ENCODE results near the gene M1AP.

M1AP gene

DNA sequence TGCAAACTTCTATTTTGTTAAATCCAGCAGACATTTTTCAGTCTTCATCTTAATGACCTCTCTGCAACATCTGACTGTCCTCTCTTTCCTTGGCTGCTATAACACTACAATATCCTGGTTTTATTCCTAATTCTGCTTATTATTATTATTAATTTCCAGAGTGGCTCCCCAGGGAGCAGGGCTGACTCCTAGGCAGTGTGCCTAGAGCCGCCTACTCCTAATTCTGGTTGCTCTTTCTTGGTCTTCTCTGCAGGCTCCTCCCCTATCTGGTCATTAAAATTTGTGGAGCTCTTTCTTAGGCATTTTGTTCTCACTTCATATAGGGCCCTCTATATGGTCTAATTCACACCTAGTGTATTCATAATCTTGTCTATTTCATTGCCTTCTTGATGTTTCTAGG, 105.2 kb downstream of the M1AP start:
- H3K36me3 ChIP-seq (ENCODE audit: control insufficient read depth, insufficient read depth, low read length) = no peaks in the 10 kb centered on the region
- H3K27ac ChIP-seq (ENCODE audit: low read depth, low read length) = no peak overlapping the region
- H3K4me3 ChIP-seq (ENCODE audit: low read length) = no peak overlapping the region
- H3K4me1 ChIP-seq (ENCODE audit: control insufficient read depth, insufficient read depth, low read length) = no peaks in the 10 kb centered on the region
- H3K9ac ChIP-seq (ENCODE audit: low read length) = no peak overlapping the region
- H3K27me3 ChIP-seq (ENCODE audit: control insufficient read depth, insufficient read depth, low read length) = no peaks in the 10 kb centered on the region

DNA sequence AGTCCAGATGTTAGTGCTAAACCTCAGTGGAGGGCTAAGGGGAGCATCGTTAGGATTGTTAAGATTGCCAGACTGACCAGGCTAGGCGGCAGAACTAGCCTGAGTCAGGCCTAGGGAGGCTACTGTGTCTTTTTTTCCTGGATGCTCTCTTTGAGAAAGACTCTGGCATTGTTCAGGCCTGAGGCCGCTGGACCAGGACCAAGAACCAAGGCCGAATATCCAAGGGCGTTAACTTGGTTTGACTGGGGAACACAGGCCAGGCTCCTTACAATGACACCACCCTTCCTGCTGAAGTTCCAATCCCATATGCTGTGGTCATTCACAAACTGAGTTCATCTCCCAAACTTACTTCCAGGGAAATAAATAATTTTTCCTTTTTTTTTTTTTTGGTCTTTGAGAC, 107.8 kb downstream of the M1AP start:
- Histone ChIP-seq H3K9ac (ENCODE audit: low read length) (no peak overlapping the region), H3K4me3 (ENCODE audit: low read length) (no peak overlapping the region), H3K4me1 (ENCODE audit: control insufficient read depth, insufficient read depth, low read length) (no peaks in the 10 kb centered on the region), H3K27ac (ENCODE audit: low read depth, low read length) (no peak overlapping the region), H3K36me3 (ENCODE audit: control insufficient read depth, insufficient read depth, low read length) (no peaks in the 10 kb centered on the region), H3K27me3 (ENCODE audit: control insufficient read depth, insufficient read depth, low read length) (no peaks in the 10 kb centered on the region)

DNA sequence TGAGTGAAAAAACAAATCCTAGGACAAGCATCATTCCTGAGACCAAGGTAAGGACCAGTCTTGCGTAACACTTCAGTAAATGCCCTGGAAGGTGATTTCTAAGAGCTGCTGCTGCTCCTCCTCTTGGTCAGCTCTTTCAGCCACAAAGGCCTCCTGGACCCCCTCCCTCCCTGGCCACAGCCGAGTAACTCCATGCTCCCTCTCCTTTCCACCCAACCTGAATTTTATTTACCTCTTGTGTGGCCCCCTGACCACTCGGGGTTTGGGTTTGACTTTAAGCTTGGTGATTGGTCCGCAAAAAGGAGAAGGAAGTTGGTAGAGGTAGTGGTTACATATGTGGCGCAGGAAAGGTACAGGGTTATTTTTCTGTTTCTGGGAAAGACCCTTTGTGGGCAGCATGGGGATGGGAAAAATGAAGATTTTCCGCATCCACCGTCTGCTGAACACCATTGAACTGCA, 109.2 kb downstream of the M1AP start:
- no peaks in the 10 kb centered on the region for H3K4me1 ChIP-seq (ENCODE audit: control insufficient read depth, insufficient read depth, low read length)
- no peaks in the 10 kb centered on the region for H3K27me3 ChIP-seq (ENCODE audit: control insufficient read depth, insufficient read depth, low read length)
- no peak overlapping the region for H3K4me3 ChIP-seq (ENCODE audit: low read length)
- no peak overlapping the region for H3K27ac ChIP-seq (ENCODE audit: low read depth, low read length)
- no peaks in the 10 kb centered on the region for H3K36me3 ChIP-seq (ENCODE audit: control insufficient read depth, insufficient read depth, low read length)
- no peak overlapping the region for H3K9ac ChIP-seq (ENCODE audit: low read length)

DNA sequence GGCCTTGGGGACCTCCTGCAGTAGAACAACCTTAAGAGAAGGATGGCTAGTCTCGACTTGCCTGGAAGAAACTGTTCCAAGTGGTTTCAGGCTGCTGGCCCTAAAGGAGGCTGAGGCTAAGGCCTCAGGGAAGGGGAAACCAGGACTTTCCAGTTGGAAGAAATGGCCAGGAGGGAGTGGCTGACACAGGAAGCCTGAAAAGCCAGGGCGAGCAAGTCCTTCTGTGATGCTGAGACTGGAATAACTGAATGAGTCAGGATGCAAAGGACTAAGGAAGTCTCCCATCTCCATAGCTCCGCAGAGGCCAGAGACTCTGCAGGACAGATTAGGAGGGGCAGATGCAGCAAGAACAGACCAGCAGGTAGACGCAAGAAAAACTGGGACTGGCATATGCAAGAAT, 111.0 kb downstream of the M1AP start:
- no peaks in the 10 kb centered on the region for H3K27me3 ChIP-seq (ENCODE audit: control insufficient read depth, insufficient read depth, low read length)
- no peak overlapping the region for H3K27ac ChIP-seq (ENCODE audit: low read depth, low read length)
- no peaks in the 10 kb centered on the region for H3K4me1 ChIP-seq (ENCODE audit: control insufficient read depth, insufficient read depth, low read length)
- H3K36me3 ChIP-seq (ENCODE audit: control insufficient read depth, insufficient read depth, low read length) = peaks cover 2% of the 10 kb centered on the region
- no peak overlapping the region for H3K4me3 ChIP-seq (ENCODE audit: low read length)
- no peak overlapping the region for H3K9ac ChIP-seq (ENCODE audit: low read length)

DNA sequence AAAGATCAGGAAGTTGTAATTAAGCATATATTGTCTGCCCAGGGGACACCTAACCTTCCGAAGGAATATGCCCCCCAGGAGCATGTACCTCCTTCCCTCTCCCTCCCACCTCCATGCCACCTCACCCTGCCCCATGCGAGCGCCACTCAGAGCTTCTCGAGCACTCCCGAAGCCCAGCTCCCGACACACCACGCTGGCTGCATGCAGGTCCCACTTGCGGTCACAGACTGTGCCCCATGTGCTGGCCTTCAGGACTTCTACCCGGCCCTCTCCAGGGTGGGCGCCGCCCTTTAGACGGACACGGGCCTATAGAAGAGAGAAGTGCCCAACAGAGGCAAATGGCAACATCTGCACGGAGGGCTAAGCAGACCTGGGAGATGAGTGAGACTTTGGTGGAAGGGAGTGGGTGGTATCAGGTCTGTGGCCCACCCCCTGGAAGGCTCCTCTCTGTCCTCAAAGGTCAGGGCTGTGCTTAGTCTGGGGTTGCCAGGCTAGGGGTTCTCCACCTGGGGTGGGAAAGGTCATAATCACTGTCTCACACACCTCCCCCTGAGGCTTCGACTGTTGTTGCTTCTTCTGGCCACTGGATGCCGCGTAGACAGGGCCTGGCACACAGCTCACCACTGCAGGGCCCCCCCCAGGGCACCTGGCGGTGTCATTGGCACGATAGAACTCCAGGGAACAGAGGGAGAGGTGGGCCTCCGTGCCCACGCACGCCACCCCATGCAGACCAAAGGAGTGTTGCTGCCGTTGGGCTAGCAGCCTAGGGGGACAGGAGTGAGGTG, 111.8 kb downstream of the M1AP start:
- H3K36me3 ChIP-seq (ENCODE audit: control insufficient read depth, insufficient read depth, low read length) = peaks cover 2% of the 10 kb centered on the region
- H3K27ac ChIP-seq (ENCODE audit: low read depth, low read length) = no peak overlapping the region
- no peak overlapping the region for H3K9ac ChIP-seq (ENCODE audit: low read length)
- no peak overlapping the region for H3K4me3 ChIP-seq (ENCODE audit: low read length)
- no peaks in the 10 kb centered on the region for H3K27me3 ChIP-seq (ENCODE audit: control insufficient read depth, insufficient read depth, low read length)
- no peaks in the 10 kb centered on the region for H3K4me1 ChIP-seq (ENCODE audit: control insufficient read depth, insufficient read depth, low read length)

DNA sequence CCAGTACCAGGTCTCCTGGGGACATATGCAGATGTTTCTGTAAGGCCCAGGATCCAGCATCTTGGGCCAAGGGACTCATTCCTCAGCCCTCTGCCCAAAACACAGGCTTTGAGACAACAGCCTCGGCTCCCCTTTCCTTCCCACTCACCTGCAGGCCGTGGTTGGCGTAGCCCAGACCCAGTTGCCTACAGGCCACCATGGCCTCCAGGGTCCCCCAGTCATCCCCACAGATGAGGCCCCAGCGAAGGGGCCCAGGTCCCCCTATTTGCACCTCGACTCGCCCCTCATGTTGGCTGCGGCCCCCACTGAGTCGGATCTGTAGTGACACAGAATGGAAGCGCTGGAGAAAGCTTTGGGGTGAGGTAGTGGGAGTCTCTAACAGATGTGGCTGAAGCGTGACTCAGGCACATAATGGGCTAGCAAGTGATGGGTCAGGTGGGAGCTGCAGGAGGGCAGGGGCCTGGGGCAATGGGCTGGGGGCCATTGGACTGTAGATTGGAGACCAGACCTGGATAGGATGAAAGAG, 112.6 kb downstream of the M1AP start:
- Histone ChIP-seq H3K27ac (ENCODE audit: low read depth, low read length) (no peak overlapping the region), H3K4me3 (ENCODE audit: low read length) (no peak overlapping the region), H3K9ac (ENCODE audit: low read length) (no peak overlapping the region), H3K36me3 (ENCODE audit: control insufficient read depth, insufficient read depth, low read length) (peaks cover 2% of the 10 kb centered on the region), H3K4me1 (ENCODE audit: control insufficient read depth, insufficient read depth, low read length) (peaks cover 8% of the 10 kb centered on the region), H3K27me3 (ENCODE audit: control insufficient read depth, insufficient read depth, low read length) (no peaks in the 10 kb centered on the region)

DNA sequence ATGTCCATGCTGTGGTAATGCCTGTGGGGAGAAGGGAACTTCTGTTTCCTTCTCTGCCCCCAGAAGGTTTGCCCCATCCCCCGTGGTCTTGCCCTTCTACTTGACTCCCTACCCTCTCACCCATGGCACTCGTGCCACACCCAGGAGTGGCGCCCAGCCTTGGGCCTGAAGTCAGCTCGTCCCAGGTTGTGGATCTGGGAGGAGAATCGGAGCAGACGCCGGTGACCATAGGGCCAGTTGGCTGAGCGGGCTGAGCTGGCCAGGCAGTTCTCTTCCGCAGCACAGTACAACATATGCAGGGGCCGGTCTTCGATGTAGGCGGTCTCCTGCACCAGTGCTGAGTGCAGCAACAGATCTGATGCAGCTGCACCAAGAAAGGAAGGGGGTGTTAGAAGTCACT, 113.7 kb downstream of the M1AP start:
- H3K27me3 ChIP-seq (ENCODE audit: control insufficient read depth, insufficient read depth, low read length) = no peaks in the 10 kb centered on the region
- no peak overlapping the region for H3K4me3 ChIP-seq (ENCODE audit: low read length)
- H3K9ac ChIP-seq (ENCODE audit: low read length) = no peak overlapping the region
- H3K36me3 ChIP-seq (ENCODE audit: control insufficient read depth, insufficient read depth, low read length) = peaks cover 2% of the 10 kb centered on the region
- H3K27ac ChIP-seq (ENCODE audit: low read depth, low read length) = no peak overlapping the region
- peaks cover 8% of the 10 kb centered on the region for H3K4me1 ChIP-seq (ENCODE audit: control insufficient read depth, insufficient read depth, low read length)

DNA sequence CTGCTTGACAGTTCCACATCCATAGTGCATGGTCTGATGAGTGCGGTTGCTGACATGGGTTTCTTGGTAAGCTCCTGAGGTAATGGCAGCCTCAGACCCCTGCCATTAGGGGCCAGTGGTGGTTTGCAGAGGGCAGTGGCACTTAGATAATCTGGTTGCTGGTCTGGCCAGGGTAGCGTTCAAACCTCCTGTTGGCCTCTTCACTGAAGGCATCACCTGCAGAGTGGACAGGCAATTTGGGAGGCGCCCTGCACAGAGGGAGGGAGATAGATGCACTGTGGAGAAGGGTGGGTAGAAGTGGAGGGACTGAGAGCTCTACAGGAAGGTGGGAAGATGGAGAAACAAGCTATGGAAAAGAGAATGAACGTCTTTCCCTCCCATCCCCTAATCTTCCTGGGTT, 114.7 kb downstream of the M1AP start:
- H3K9ac ChIP-seq (ENCODE audit: low read length) = no peak overlapping the region
- H3K27ac ChIP-seq (ENCODE audit: low read depth, low read length) = no peak overlapping the region
- peaks cover 2% of the 10 kb centered on the region for H3K36me3 ChIP-seq (ENCODE audit: control insufficient read depth, insufficient read depth, low read length)
- no peak overlapping the region for H3K4me3 ChIP-seq (ENCODE audit: low read length)
- peaks cover 13% of the 10 kb centered on the region for H3K4me1 ChIP-seq (ENCODE audit: control insufficient read depth, insufficient read depth, low read length)
- no peaks in the 10 kb centered on the region for H3K27me3 ChIP-seq (ENCODE audit: control insufficient read depth, insufficient read depth, low read length)

DNA sequence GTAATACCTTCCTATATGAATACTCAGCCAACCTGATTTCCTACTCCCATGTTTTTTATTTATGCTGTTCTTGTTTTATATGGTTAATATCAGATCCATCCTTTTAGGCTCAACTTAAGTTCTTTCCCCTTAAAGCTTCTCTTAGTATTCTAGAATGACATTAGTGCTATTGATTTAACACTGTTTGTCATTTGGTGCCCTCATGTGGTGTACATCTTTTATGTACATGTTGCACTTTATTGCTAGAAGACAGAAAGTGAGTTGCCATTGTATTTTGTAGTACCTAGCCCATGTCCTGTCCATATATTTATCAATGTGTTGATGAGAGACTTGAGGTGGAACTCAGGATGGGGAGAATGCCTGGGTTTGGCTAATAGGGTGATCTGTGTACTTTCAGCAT, 115.9 kb downstream of the M1AP start:
- no peak overlapping the region for H3K4me3 ChIP-seq (ENCODE audit: low read length)
- H3K36me3 ChIP-seq (ENCODE audit: control insufficient read depth, insufficient read depth, low read length) = peaks cover 11% of the 10 kb centered on the region
- peaks cover 16% of the 10 kb centered on the region for H3K4me1 ChIP-seq (ENCODE audit: control insufficient read depth, insufficient read depth, low read length)
- H3K9ac ChIP-seq (ENCODE audit: low read length) = no peak overlapping the region
- H3K27me3 ChIP-seq (ENCODE audit: control insufficient read depth, insufficient read depth, low read length) = no peaks in the 10 kb centered on the region
- no peak overlapping the region for H3K27ac ChIP-seq (ENCODE audit: low read depth, low read length)

DNA sequence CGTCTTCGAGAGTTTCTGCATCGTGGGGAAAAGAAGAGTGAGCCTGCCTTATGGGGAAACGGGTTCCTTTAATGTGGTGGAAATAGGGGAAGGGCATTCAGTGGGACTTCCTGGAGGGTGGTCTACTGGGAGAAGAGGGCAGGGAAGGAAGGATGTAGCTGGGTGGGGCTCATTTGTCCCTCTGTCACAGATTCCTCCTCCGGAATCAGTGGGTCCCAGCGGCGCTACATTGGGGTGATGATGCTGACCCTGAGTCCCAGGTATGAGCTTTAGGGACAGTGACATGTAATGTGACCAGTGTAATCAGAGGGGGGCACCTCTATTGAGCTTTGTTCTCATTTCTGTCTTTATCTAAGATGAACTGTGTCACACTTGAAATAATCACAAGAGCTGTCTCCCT, 116.5 kb downstream of the M1AP start:
- no peak overlapping the region for H3K9ac ChIP-seq (ENCODE audit: low read length)
- no peak overlapping the region for H3K4me3 ChIP-seq (ENCODE audit: low read length)
- H3K36me3 ChIP-seq (ENCODE audit: control insufficient read depth, insufficient read depth, low read length) = peaks cover 16% of the 10 kb centered on the region
- peaks cover 16% of the 10 kb centered on the region for H3K4me1 ChIP-seq (ENCODE audit: control insufficient read depth, insufficient read depth, low read length)
- no peaks in the 10 kb centered on the region for H3K27me3 ChIP-seq (ENCODE audit: control insufficient read depth, insufficient read depth, low read length)
- no peak overlapping the region for H3K27ac ChIP-seq (ENCODE audit: low read depth, low read length)

DNA sequence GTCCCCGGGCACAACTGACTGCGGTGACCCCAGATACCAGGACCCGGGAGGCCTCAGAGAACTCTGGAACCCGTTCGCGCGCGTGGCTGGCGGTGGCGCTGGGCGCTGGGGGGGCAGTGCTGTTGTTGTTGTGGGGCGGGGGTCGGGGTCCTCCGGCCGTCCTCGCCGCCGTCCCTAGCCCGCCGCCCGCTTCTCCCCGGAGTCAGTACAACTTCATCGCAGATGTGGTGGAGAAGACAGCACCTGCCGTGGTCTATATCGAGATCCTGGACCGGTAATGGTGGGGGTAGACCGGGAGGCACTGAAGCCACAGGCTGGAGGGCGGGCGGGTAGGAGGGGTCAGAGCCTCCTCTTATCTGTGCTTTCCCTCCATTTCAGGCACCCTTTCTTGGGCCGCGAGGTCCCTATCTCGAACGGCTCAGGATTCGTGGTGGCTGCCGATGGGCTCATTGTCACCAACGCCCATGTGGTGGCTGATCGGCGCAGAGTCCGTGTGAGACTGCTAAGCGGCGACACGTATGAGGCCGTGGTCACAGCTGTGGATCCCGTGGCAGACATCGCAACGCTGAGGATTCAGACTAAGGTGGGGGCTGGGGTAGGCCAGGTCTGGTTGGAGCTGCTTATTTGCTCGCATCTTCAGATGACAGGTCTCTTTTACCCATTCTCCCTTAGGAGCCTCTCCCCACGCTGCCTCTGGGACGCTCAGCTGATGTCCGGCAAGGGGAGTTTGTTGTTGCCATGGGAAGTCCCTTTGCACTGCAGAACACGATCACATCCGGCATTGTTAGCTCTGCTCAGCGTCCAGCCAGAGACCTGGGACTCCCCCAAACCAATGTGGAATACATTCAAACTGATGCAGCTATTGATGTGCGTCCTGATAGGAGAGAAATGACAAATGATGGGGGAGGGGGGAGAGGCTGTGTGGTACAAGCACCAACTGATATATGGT, 117.6 kb downstream of the M1AP start:
- peaks cover 25% of the 10 kb centered on the region for H3K36me3 ChIP-seq (ENCODE audit: control insufficient read depth, insufficient read depth, low read length)
- peaks cover 16% of the 10 kb centered on the region for H3K4me1 ChIP-seq (ENCODE audit: control insufficient read depth, insufficient read depth, low read length)
- H3K9ac ChIP-seq (ENCODE audit: low read length) = peak overlapping the region; percentile 51
- peak overlapping the region; percentile 78 for H3K27ac ChIP-seq (ENCODE audit: low read depth, low read length)
- peak overlapping the region; percentile 98 for H3K4me3 ChIP-seq (ENCODE audit: low read length)
- no peaks in the 10 kb centered on the region for H3K27me3 ChIP-seq (ENCODE audit: control insufficient read depth, insufficient read depth, low read length)
